ENCODE measurements around the gene PRPH2.

The PRPH2 gene

GRCh38 chr6:42652024-42652746, 70.2 kb downstream of the PRPH2 start:
- Histone ChIP-seq H3K27me3 (ENCODE audit: control insufficient read depth, insufficient read depth, low read length) (no peaks in the 10 kb centered on the region), H3K36me3 (ENCODE audit: control insufficient read depth, insufficient read depth, low read length) (peaks cover 3% of the 10 kb centered on the region), H3K4me1 (ENCODE audit: control insufficient read depth, insufficient read depth, low read length) (no peaks in the 10 kb centered on the region), H3K9me3 (ENCODE audit: control insufficient read depth, insufficient read depth, low read length) (no peaks in the 10 kb centered on the region), H3K9ac (ENCODE audit: low read depth, low read length) (no peak overlapping the region), H3K4me3 (ENCODE audit: low read depth, low read length) (no peak overlapping the region)

Data from iPS-15b (cell line).